MCF 10A (cell line): ENCODE measurements around the gene IL21. TPM values are rescaled to one million over a fixed set of nuclear protein-coding genes. Genes with fewer than 3 reads are reported as not detected.

Experiments
- Bru-seq: library from RNA; stranded (reverse); fragments of 400-500 nt; gene quantifications from one replicate; lab custom pipeline; 2021; lab: Mats Ljungman, UMichigan
- BruChase-seq, 2 experiments: library from RNA; stranded (reverse); fragments of 400-500 nt; gene quantifications; one replicate each; lab custom pipeline; 2021; lab: Mats Ljungman, UMichigan
- BruUV-seq: library from RNA; stranded (reverse); fragments of 400-500 nt; replicated peaks from 2 replicates; lab custom pipeline; 2021; lab: Mats Ljungman, UMichigan
- CTCF ChIA-PET: fragments of 300-600 bp; sonication (Branson Sonifier 250); formaldehyde crosslinking; extraction: SDS; loops from one replicate; lab custom pipeline; 2021; ENCODE audit warnings: antibody characterized with exemption, inconsistent platforms; lab: Yijun Ruan, JAX
- POLR2A ChIA-PET: fragments of 300-600, 350-650 bp; sonication (Branson Sonifier 250); formaldehyde crosslinking; extraction: SDS; loops from one replicate; lab custom pipeline; 2020; ENCODE audit warnings: antibody characterized with exemption, inconsistent platforms; lab: Yijun Ruan, JAX
- DNase-seq: peaks from one replicate; pipeline ENCODE4 v3.0.0-alpha.2; 2018; ENCODE audit not compliant: unreplicated experiment
- H3K27ac Mint-ChIP-seq: one replicate; pipeline ENCODE4 v1.8.0; 2022; ENCODE audit warnings: mild to moderate bottlenecking, low read depth, mixed read lengths; ENCODE audit not compliant: unreplicated experiment
- H3K27me3 Mint-ChIP-seq: one replicate; pipeline ENCODE4 v1.8.0; 2022; ENCODE audit warnings: mixed read lengths; ENCODE audit not compliant: insufficient read depth, unreplicated experiment
- H3K36me3 Mint-ChIP-seq: one replicate; pipeline ENCODE4 v1.8.0; 2022; ENCODE audit warnings: mild to moderate bottlenecking, moderate library complexity, mixed read lengths; ENCODE audit not compliant: insufficient read depth, unreplicated experiment
- H3K4me1 Mint-ChIP-seq: one replicate; pipeline ENCODE4 v1.8.0; 2022; ENCODE audit warnings: mixed read lengths; ENCODE audit not compliant: insufficient read depth, unreplicated experiment
- H3K4me3 Mint-ChIP-seq: one replicate; pipeline ENCODE4 v1.8.0; 2022; ENCODE audit warnings: mild to moderate bottlenecking, moderate library complexity, mixed read lengths; ENCODE audit not compliant: unreplicated experiment
- H3K9me3 Mint-ChIP-seq: one replicate; pipeline ENCODE4 v1.8.0; 2022; ENCODE audit warnings: mixed read lengths; ENCODE audit not compliant: unreplicated experiment
- intact Hi-C: fragments of 100-400 bp; cut with micrococcal nuclease; formaldehyde crosslinking; loops from 2 replicates; pipeline ENCODE4 v1.14.1; 2022
- long read RNA-seq: library from polyadenylated mRNA; stranded (forward); transcript quantifications from one replicate; pipeline ENCODE4 v2.0.0, GENCODE V29; 2022
- total RNA-seq: library from RNA; stranded (reverse); gene quantifications from 2 replicates; pipeline ENCODE4 v1.2.3, GENCODE V29; 2022
- TF ChIP-seq, protein P1 (sequence below): fragments of 200-600 bp; IDR thresholded peaks from one replicate; pipeline ENCODE4 v1.8.0; 2022; ENCODE audit warnings: antibody characterized with exemption, mild to moderate bottlenecking; ENCODE audit not compliant: unreplicated experiment

Gene IL21
- total RNA-seq: not detected in 2 replicates
- Bru-seq, nascent RNA: percentile 8 among the genes with signal in this experiment
- BruChase-seq, experiment 1, labeled RNA remaining after a 6-hour chase: not detected
- percentile 11 among the genes with signal in this experiment for BruChase-seq, experiment 2, labeled RNA remaining after a 2-hour chase
- long read RNA-seq: 0 reads

DNA sequence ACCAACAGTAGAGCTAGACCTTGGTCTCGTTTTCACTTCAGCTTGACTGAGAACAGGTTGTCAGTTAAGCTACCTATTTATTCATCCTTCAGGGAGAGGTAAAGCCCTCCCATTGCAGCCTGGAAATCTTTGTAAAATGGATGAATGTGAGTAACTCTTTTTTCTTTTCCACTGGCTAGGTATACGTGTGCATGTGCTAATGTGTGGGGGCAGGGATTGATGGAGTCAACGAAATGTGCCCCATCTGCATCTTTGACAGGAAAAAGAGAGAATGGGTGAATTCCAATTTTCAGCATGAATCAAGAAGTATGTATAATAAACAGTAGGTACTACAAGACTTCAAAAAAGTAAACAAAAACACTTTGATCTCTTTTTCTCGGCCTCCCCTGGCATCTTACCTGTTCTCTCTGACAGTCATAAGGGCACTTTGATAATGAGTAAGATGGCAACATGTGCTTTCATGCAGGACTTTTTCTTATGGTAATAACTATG is at the start of gene IL21:
TSS of gene IL21 (minus strand) at position 51 of the 492 bp plus-strand sequence. CDS start 55 bp downstream, outside the sequence.
- CTCF ChIA-PET: interaction anchor here (0.7 kb wide), 2 partner anchors 43 to 1661 kb away, joined by 3 read pairs; no protein-coding TSS in a partner anchor
- no peaks in the 10 kb centered on the region for H3K27me3 Mint-ChIP-seq
- H3K4me3 Mint-ChIP-seq: no peak within 1 kb of the TSS
- BruUV-seq: no TSS peak
- H3K36me3 Mint-ChIP-seq: no peaks in the 10 kb centered on the region
- intact Hi-C loops: no loop called here
- H3K9me3 Mint-ChIP-seq: no peaks in the 10 kb centered on the region
- H3K4me1 Mint-ChIP-seq: no peaks in the 10 kb centered on the region
- H3K27ac Mint-ChIP-seq: no peak within 1 kb of the TSS
- TF ChIP-seq, protein P1, sequence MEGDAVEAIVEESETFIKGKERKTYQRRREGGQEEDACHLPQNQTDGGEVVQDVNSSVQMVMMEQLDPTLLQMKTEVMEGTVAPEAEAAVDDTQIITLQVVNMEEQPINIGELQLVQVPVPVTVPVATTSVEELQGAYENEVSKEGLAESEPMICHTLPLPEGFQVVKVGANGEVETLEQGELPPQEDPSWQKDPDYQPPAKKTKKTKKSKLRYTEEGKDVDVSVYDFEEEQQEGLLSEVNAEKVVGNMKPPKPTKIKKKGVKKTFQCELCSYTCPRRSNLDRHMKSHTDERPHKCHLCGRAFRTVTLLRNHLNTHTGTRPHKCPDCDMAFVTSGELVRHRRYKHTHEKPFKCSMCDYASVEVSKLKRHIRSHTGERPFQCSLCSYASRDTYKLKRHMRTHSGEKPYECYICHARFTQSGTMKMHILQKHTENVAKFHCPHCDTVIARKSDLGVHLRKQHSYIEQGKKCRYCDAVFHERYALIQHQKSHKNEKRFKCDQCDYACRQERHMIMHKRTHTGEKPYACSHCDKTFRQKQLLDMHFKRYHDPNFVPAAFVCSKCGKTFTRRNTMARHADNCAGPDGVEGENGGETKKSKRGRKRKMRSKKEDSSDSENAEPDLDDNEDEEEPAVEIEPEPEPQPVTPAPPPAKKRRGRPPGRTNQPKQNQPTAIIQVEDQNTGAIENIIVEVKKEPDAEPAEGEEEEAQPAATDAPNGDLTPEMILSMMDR: no peak
- POLR2A ChIA-PET: interaction anchor here (1.8 kb wide), 1 partner anchor 10 kb away, joined by 4 read pairs; no protein-coding TSS in a partner anchor
- no peak for DNase-seq

- Mint-ChIP-seq H3K4me3 (no peak overlapping the region), H3K27me3 (no peaks in the 10 kb centered on the region), H3K36me3 (no peaks in the 10 kb centered on the region), H3K27ac (peak overlapping the region; percentile 73), H3K4me1 (peaks cover 52% of the 10 kb centered on the region), H3K9me3 (no peaks in the 10 kb centered on the region)
- ChIA-PET CTCF (interaction anchor here (1.0 to 1.2 kb wide), 3 partner anchors 47 to 69 kb away, joined by 3 to 5 read pairs (median 4); no protein-coding TSS in a partner anchor), POLR2A (interaction anchor here (1.0 to 2.0 kb wide), 2 partner anchors 24 to 30 kb away, joined by 5 to 6 read pairs; no protein-coding TSS in a partner anchor)
- no TSS peak for BruUV-seq
- TF ChIP-seq, protein P1: no peak
- no peak for DNase-seq
- intact Hi-C loops: no loop called here
Observed at GRCh38 chr4:122669911-122670738, 49.3 kb upstream of the IL21 start.

DNA sequence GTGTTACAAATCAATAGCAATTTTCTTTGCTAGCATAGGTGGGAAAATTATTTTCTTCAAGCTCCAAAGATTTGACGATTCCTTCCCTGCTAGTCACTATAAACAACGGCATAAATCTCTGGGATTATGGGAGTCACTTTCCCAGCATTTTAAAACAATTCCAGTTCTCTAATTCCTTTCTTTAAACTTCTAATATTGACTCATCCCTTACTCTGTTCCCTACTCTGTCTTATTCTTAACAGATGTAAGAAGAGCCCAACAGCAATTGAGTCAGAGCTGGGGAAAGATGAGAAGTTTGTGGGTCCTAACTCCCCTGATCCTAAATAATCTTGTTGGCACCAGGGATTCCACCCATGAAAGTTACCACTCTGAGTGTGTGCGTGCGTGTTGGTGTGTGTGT is 47.4 kb upstream of the IL21 start:
- Mint-ChIP-seq H3K4me3 (no peak overlapping the region), H3K36me3 (no peaks in the 10 kb centered on the region), H3K9me3 (no peaks in the 10 kb centered on the region), H3K27me3 (no peaks in the 10 kb centered on the region), H3K27ac (peak overlapping the region; percentile 73), H3K4me1 (peaks cover 49% of the 10 kb centered on the region)
- TF ChIP-seq, protein P1: no peak
- no TSS peak for BruUV-seq
- ChIA-PET POLR2A (interaction anchor here (1.0 to 2.0 kb wide), 3 partner anchors 32 to 96 kb away, joined by 3 to 5 read pairs (median 4); no protein-coding TSS in a partner anchor), CTCF (interaction anchor here (1.1 to 1.7 kb wide), 2 partner anchors 41 to 49 kb away, joined by 3 read pairs; no protein-coding TSS in a partner anchor)
- intact Hi-C loops: no loop called here
- peak; percentile 10 for DNase-seq
